ENCODE measurements around the gene RAI1.

RAI1 gene

GRCh38 chr17:17737961-17738894 is 57.0 kb downstream of the RAI1 start:
- TF ChIP-seq CTCF (IDR thresholded peaks at IDR 0.05; ENCODE audit: low read depth, low read length, missing control alignments) = no peak
- no peak for DNase-seq (ENCODE audit: extremely low read depth, low read depth)
- no peak overlapping the region for H3K4me3 ChIP-seq (replicated peaks; ENCODE audit: low read depth, low read length)

DNA sequence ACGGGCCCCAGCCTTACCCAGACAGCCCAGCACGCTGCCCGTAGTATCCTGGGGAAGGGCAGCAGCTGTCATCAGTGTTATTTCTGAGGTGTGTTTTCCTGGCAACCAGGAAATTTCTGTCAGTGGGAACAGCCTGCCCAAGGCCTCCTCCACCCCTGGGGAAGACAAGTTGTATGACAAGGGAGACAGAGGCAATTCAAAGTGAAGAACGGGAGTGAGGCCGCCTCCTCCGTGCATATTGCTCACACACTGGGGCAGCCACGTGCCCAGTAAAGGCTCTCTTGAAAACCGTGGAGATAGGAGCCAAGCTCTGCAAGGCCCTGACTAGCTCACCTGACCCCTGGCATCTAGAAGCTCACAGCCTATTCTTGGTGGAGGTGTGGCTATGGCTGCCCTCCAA is 57.6 kb downstream of the RAI1 start:
- DNase-seq (ENCODE audit: extremely low read depth, low read depth) = no peak
- no peak overlapping the region for H3K4me3 ChIP-seq (replicated peaks; ENCODE audit: low read depth, low read length)
- no peak for TF ChIP-seq CTCF (IDR thresholded peaks at IDR 0.05; ENCODE audit: low read depth, low read length, missing control alignments)

DNA sequence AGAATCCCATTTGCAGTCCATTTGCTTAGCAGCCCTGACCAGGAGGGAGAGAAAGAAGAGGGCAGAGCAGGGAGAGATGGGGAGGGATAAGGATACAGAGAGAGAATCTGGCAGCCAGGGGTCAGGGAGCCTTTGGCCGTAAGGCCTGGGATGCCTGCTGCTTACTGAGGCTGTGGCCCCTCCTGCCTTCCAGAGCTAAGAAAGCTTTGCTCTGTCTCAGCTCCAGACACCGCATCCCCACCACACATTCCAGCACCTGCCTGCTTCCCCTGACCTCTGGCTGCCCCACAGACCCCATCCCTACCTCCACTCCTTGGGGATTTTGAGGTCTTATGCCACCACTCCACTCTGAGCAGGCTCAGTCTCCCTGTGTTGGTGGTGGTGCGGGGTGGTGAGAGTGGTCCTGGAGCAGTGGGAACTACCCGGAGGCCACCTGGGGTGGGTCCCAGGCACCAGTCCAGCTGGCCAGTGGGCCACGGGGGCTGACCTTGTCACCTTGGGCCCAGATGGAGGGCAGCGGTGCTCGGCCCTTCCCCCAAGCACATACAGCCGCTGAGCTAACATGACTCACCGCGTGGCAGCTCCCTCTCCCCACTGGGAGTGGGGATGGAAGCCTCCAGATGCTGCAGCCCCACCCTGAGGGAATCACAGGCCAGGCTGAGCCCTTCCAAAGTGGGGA is 58.3 kb downstream of the RAI1 start:
- H3K4me3 ChIP-seq (replicated peaks; ENCODE audit: low read depth, low read length) = no peak overlapping the region
- DNase-seq (ENCODE audit: extremely low read depth, low read depth) = no peak
- no peak for TF ChIP-seq CTCF (IDR thresholded peaks at IDR 0.05; ENCODE audit: low read depth, low read length, missing control alignments)

GRCh38 chr17:17740615-17741348 is 59.5 kb downstream of the RAI1 start:
- H3K4me3 ChIP-seq (replicated peaks; ENCODE audit: low read depth, low read length) = no peak overlapping the region
- DNase-seq (ENCODE audit: extremely low read depth, low read depth) = no peak
- no peak for TF ChIP-seq CTCF (IDR thresholded peaks at IDR 0.05; ENCODE audit: low read depth, low read length, missing control alignments)

GRCh38 chr17:17741349-17742023 is 60.2 kb downstream of the RAI1 start:
- no peak for DNase-seq (ENCODE audit: extremely low read depth, low read depth)
- no peak overlapping the region for H3K4me3 ChIP-seq (replicated peaks; ENCODE audit: low read depth, low read length)

More at GRCh38 chr17:17741349-17742023, 60.2 kb downstream of the RAI1 start:
- no peak for TF ChIP-seq CTCF (IDR thresholded peaks at IDR 0.05; ENCODE audit: low read depth, low read length, missing control alignments)
